Heart left ventricle (tissue), 16 donors: ENCODE results near the gene KL. TPM values are rescaled to one million over a fixed set of nuclear protein-coding genes. Genes with fewer than 3 reads are reported as not detected.

Experiments used
- ATAC-seq, 4 donors: fragments of 200-7000 bp; cut with Tn5 transposase; one replicate each; pipeline ENCODE4 v1.9.1; 2020 to 2022; ENCODE audit warnings: moderate library complexity in 4 of 4, mild to moderate bottlenecking in 3 of 4, moderate number of reproducible peaks in 1 of 4
- DNase-seq, 5 donors: peaks; one replicate each; pipeline ENCODE4 v3.0.0-alpha.2; 2020
- H3K27ac ChIP-seq, 12 donors: fragments of 200-600 bp; sonication (generic) in 4 of 12; one replicate each; pipeline versions ENCODE4 v1.5.0 to v1.8.0; 2016 to 2022; ENCODE audit warnings: mild to moderate bottlenecking in 2 of 12
- H3K27me3 ChIP-seq, 9 donors: fragments of 200-600 bp; sonication (generic) in 2 of 9; one replicate each; pipeline versions ENCODE4 v1.5.1 to v1.8.0; 2016 to 2022; ENCODE audit warnings: mild to moderate bottlenecking in 3 of 9
- H3K36me3 ChIP-seq, 9 donors: fragments of 200-600 bp; sonication (generic) in 2 of 9; one replicate each; pipeline versions ENCODE4 v1.5.0 to v1.8.0; 2018 to 2022; ENCODE audit warnings: mild to moderate bottlenecking in 2 of 9
- H3K4me1 ChIP-seq, 12 donors: fragments of 200-600 bp; sonication (generic) in 4 of 12; one replicate each; pipeline versions ENCODE4 v1.5.0 to v1.8.0; 2016 to 2022; ENCODE audit warnings: mild to moderate bottlenecking in 3 of 12
- H3K4me3 ChIP-seq, 12 donors: fragments of 200-600 bp; sonication (generic) in 4 of 12; one replicate each; pipeline versions ENCODE4 v1.5.0 to v1.8.0; 2017 to 2022; ENCODE audit warnings: mild to moderate bottlenecking in 9 of 12, moderate library complexity in 4 of 12
- H3K9me3 ChIP-seq, 12 donors: fragments of 200-600 bp; sonication (generic) in 4 of 12; one replicate each; pipeline versions ENCODE4 v1.5.0 to v1.8.0; 2016 to 2022; ENCODE audit warnings: mild to moderate bottlenecking in 1 of 12
- CTCF ChIP-seq, 12 donors: fragments of 200-600 bp; sonication (generic) in 4 of 12; IDR thresholded peaks; one replicate each; pipeline versions ENCODE4 v1.5.0 to v1.8.0; 2018 to 2022; ENCODE audit warnings: antibody characterized with exemption in 12 of 12, mild to moderate bottlenecking in 5 of 12
- POLR2A ChIP-seq, 2 donors: fragments of 450-650 bp; IDR thresholded peaks; one replicate each; pipeline ENCODE4 v1.6.1; 2017; ENCODE audit warnings: antibody characterized with exemption in 2 of 2, mild to moderate bottlenecking in 2 of 2, moderate library complexity in 2 of 2
- WGBS, 4 donors: extraction: QIAGEN DNeasy Blood & Tissue Kit in 2 of 4; methylation state at CpG; one replicate each; pipeline versions ENCODE4 v1.1.5 to v1.1.7; 2013 to 2018; 5-methylcytosine and 5-hydroxymethylcytosine counted together
- intact Hi-C, 10 donors: fragments of 100-400 bp; cut with DNase I; formaldehyde crosslinking; loops; one replicate each; pipeline versions ENCODE4 v1.11.1 to v1.14.2; 2022
- polyA plus RNA-seq, 2 donors: library from polyadenylated mRNA; stranded (reverse); fragments of 200-250 nt; gene quantifications; one replicate each; pipeline ENCODE4 v1.2.3, GENCODE V29; 2013
- total RNA-seq, 9 donors: library from RNA; depleted of rRNA in 2 of 9; stranded (reverse); fragments of >200 nt in 2 of 9; fragmentation: NEBNext Ultra II Directional in 3 of 9; extraction: Animal tissue kit (Norgen Biotek cat#: 25700) in 3 of 9; gene quantifications; one replicate each; pipeline versions ENCODE4 v1.1.0 to v1.2.4, GENCODE V29; 2016 to 2023
- donor health status: ischemic (EF 13 %, LVEDD 7.1; RV severe dilation, severe dysfunction).
- donor health status: healthy with polysubstance abuse.
- donor health status: DM: no; HTN: yes; CAD: no.
- donor health status: DM: no; HTN: no; CAD: no.
- donor health status: ischemic (EF 25% LVEDD 6.9; RV normal size, moderate dysfunction).
- donor health status: ischemic (EF 25% LVEDD 5.7; RV mildly dilated, moderate dysfunction).
- donor health status: healthy.
- donor health status: DM: yes; HTN: yes; CAD: no.
- donor health status: ischemic (EF 35%, LVEDD 5.7; RV mildly dilated, moderate dysfunction).
- donor health status: nonischemic (EF 11% LVEDD 7.7; RV severe dilation, severe dysfunction).
- donor health status: DM: yes; HTN: yes; CAD: no.
- donor health status: PGD.
- donor health status: ischemic (EF 29% LVEDD 5.4; RV normal size, mild dysfunction).
- donor health status: nonischemic (EF 23%, LVEDD 6.1; RV moderate dilation, normal function).

Gene KL
- total and polyA plus RNA-seq, 11 donors: 0.34 to 3.1 (median 1.7) TPM

- intact Hi-C loops: no loop called here
- H3K4me3 ChIP-seq: no peak overlapping the region
- DNase-seq (no peak), ATAC-seq (peak in 2 of 4 donors; percentile 26 to 44)
- no peak overlapping the region for H3K27ac ChIP-seq
- H3K36me3 ChIP-seq: no peaks in the 10 kb centered on the region
- H3K27me3 ChIP-seq: no peaks in the 10 kb centered on the region
- TF ChIP-seq CTCF (IDR thresholded peaks at IDR 0.05): no peak
- TF ChIP-seq POLR2A (IDR thresholded peaks at IDR 0.05): no peak
- H3K9me3 ChIP-seq: no peaks in the 10 kb centered on the region
- 69 to 81% (median 77%) methylated on average over 2 of the region's 2 CpGs for WGBS, 4 donors
- peaks cover 0 to 9% (median under 1%) of the 10 kb centered on the region in 12 donors for H3K4me1 ChIP-seq
Measured at GRCh38 chr13:33079960-33080359, 63.7 kb downstream of the KL start.

GRCh38 chr13:33080972-33081590, 64.9 kb downstream of the KL start:
- peaks cover 0 to 9% (median under 1%) of the 10 kb centered on the region in 12 donors for H3K4me1 ChIP-seq
- intact Hi-C loops: no loop called here
- DNase-seq (no peak), ATAC-seq (no peak)
- H3K4me3 ChIP-seq: no peak overlapping the region
- no peaks in the 10 kb centered on the region for H3K9me3 ChIP-seq
- TF ChIP-seq POLR2A (IDR thresholded peaks at IDR 0.05): no peak
- no peak for TF ChIP-seq CTCF (IDR thresholded peaks at IDR 0.05)
- H3K27ac ChIP-seq: no peak overlapping the region
- no peaks in the 10 kb centered on the region for H3K36me3 ChIP-seq
- WGBS, 4 donors: 46 to 60% (median 50%) methylated on average over 5 of the region's 5 CpGs
- no peaks in the 10 kb centered on the region for H3K27me3 ChIP-seq

GRCh38 chr13:33081666-33082065, 65.4 kb downstream of the KL start:
- H3K27ac ChIP-seq: no peak overlapping the region
- DNase-seq (no peak), ATAC-seq (no peak)
- WGBS, 4 donors: 63 to 77% (median 67%) methylated on average over 1 of the region's 1 CpG
- no peaks in the 10 kb centered on the region for H3K27me3 ChIP-seq
- intact Hi-C loops: no loop called here
- no peak for TF ChIP-seq POLR2A (IDR thresholded peaks at IDR 0.05)
- TF ChIP-seq CTCF (IDR thresholded peaks at IDR 0.05): no peak
- no peaks in the 10 kb centered on the region for H3K36me3 ChIP-seq
- H3K4me3 ChIP-seq: no peak overlapping the region
- H3K4me1 ChIP-seq: peaks cover 0 to 9% (median under 1%) of the 10 kb centered on the region in 12 donors
- H3K9me3 ChIP-seq: no peaks in the 10 kb centered on the region

- H3K27ac ChIP-seq: no peak overlapping the region
- intact Hi-C loops: no loop called here
- no peaks in the 10 kb centered on the region for H3K27me3 ChIP-seq
- ATAC-seq (no peak), DNase-seq (no peak)
- no peak overlapping the region for H3K4me3 ChIP-seq
- H3K9me3 ChIP-seq: no peaks in the 10 kb centered on the region
- 92 to 97% (median 93%) methylated on average over 1 of the region's 1 CpG for WGBS, 4 donors
- H3K36me3 ChIP-seq: no peaks in the 10 kb centered on the region
- peaks cover 0 to 9% (median under 1%) of the 10 kb centered on the region in 12 donors for H3K4me1 ChIP-seq
- TF ChIP-seq CTCF (IDR thresholded peaks at IDR 0.05) (no peak), POLR2A (IDR thresholded peaks at IDR 0.05) (no peak)
Measured at GRCh38 chr13:33083054-33083453, 66.8 kb downstream of the KL start.
